OCI-M2 (cell line): ENCODE results near the gene NKD1.

Source experiments
- DNase-seq: peaks from one replicate; lab custom pipeline; 2025; ENCODE audit not compliant: unreplicated experiment; lab: John Stamatoyannopoulos, UW

Gene NKD1

DNA sequence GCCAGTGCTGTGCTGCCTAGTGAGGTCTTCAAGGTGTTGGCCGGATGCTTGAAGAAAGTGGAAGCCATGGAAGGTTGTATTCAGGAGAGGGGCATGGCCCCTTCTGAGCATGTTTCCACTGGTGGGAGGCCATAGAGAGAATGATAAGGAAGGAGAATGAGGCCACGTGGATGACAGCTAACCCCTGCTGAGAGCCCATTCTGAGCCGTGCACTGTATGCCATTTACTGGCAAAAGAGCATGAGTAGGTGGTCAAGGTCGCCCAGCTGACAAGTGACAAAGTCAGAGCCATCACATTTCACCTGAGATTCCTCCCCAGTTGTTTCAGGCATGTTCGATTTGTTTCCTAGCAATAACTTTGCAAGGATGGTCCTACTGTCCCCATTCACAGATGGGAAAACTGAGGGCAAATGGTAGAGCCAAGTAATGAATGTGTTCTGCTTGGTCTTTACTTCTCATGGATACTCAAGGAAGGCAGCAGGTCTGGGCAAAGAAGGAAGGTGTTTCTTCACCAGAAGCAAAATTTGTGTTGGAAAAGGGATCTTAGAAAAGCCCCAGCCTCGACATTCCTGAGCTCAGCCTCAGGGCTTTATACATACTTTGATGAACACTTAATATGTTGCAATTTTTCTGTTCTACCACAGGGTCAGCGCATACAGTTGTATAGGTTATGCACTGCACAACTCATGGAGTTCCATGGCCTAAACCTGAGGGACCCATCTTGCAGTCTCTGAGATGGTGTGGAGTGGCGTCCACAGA is 10.5 kb upstream of the NKD1 start:
- DNase-seq = no peak

DNA sequence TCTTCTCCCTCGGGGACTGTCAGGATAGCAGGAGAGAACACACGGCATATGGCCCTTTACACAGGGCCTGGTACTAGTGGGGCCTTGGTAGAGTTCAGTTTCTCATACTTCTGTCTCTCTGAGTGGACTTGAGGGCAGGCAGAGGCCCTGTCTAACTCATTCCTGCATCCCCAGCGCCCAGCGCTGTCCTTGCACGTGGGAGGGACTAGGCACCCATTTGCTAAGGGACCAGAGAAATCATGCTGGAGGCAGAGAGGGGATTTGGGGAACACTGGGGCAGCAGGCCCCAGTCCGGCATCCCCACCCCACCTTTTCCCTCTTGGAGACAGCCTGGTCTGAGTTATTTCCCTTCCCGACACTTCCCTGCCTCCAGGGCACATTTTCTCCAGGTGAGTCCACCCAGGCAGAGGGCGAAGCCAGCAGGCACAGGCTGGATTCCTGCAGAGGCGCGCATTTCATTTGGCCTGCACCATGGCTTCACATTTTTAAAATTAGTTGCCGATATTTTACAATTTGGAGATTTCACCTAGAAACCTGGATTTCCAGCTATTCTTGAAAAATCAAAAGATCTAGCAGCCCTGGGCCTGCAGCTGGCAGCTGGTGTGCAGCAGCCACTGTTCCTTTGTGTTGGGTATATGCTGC is 9.7 kb upstream of the NKD1 start:
- DNase-seq = no peak

DNA sequence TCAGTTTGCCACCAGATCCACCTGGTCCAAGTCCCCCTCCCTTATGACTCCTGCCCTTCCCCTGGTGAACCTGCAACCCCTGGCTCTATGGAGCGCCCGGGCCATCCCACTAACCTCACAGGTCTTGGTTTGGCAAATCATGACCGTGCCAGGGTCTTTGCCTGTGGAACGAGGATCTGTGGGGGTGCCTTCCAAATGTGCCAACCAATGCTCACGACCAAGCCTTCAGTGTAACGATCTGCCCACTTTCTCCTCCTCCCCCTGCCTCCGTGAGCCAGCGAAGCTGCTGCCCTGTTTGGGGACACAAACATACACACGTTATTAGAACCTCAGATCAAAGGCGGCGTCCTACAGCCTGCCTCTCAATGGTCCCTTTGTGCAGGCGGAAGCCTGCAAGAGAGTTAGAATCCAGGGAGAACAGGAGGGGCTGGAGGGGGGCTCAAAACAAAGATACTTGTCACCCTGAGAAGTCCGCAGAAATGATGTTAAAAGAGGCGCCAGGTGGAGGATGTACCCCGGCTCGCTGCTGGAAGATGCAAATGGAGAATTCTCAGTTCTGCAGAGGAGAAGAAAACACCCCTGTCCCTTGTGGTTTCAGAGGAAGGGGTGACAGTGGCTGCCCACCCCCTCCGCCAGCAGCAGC is 9.0 kb upstream of the NKD1 start:
- DNase-seq = no peak

DNA sequence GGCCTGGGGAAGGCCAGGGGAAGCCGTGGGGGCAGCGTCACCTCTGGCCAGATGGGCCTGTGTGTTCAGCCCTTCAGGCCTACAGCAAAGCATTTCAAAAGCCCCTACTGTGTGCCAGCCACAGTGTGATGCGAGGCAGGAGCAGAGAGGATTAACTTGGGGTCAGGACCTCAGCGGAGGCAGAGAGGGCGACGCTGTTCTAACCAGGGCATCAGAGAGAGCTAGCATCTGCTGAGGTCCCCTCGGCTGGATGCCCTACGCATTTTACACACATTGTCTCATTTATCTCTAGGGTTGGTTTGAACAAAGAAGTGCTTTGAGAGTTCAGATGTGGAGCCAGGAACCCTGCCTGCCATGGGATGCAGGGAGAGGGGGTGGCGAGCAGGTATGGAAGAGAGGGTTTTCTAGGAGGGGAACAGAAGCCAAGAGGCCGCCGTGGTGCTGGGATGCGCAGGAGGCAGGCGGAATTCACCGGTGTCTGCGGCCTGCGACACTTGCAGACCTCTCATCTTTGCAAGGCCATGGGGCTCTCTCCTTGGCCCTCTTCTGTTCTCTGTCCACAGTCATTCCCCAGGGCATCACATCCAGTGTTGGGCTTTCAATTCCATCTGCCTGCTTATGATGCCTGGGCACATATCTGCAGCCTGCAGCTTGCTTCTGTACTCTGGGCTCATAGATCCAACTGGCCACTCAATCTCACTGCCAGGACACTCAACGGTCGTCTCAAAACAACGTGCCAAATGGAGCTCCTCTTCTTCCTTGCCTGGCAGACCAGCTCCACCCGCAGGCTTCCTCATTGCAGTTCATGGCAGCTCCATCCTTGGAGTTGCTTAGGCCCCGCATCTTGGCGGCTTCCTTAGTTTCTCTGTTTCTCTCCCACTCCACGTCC is 8.1 kb upstream of the NKD1 start:
- DNase-seq = no peak

DNA sequence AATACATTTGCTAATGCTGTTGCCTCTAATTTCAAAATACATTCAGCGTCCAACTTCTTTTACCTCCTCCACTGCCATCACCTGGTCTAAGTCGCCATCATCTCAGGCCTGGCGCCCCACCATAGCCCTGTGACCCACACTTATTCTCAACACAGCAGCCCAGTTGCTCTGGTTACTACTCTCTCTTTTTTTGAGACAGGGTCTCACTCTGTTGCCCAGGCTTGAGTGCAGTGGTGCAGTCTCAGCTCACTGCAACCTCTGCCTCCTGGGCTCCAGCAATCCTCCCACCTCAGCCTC is 7.5 kb upstream of the NKD1 start:
- no peak for DNase-seq

DNA sequence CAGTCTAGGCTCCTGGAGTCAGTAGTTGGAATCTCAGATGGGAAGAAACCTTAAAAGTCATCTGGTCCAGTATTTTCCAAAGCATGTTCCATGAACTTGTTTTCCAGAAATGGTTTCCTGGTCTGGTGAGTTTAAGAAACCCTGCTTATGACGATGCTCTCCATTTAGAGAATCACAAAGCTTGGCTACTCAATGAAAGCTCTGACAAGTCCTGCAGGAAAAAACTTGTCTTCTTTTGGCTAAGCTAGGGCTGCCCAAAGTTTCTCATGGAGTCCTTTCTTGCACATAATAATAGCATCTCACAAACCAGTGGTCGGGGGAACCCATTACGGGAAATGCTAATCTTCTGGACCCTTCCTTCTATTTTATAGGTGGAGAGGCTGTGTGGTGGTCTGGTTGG is 5.5 kb upstream of the NKD1 start:
- no peak for DNase-seq

DNA sequence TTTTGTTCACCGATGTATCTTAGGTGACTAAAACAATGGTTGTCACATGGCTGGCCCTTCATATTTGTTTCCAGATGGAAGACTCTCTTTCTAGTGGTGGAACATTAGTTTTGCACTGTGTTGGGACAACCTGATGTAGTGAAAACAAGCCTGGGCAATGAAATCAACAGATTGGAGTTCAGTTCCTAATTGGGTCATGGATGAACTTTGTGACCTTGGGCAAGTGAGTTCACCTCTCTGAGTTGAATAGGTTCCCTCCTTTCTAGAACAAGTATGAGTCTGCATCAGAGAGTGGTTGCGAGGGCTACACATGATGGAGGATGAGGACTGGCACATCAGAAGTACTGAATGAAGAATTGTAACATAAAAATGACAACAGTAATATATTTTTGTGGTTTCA is 2.1 kb upstream of the NKD1 start:
- no peak for DNase-seq

DNA sequence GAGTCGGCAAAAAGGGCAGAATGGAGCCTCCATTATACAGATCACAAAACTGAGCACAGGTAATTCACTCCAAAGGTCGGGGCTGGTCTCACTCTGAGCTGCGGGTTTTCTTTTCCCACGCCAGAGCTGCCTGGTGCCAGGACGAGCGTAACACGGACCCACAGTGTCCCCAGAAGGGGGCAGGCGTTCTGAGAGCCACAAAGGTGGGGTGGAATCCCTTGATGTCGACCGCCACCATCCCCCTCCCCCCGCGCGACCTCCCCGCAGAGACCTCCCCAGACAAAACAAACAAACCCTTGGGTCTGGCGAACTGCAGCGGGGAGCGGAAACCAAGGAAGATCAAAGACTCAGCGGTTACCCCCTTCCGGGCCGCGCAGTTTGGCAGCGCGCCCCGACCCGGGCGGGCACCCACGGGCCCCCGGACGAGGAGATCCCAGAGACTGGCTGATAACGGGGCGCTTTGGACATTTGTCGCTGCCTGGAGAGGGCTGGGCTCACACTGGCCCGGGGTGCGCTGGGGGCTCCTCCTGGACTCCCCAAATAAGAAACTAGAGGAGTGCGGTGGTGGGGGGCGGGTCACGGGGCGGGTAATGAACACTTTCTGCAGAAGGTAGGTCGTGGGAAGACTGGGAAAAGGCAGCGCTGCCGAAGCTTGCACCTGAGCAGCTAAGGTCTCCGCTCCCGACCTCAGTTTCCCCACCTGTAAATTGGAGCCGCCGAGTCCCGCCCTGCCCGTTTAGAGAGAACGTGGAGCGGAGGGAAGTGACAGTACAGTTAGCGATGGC is 664 bp upstream of the NKD1 start:
- no peak for DNase-seq

DNA sequence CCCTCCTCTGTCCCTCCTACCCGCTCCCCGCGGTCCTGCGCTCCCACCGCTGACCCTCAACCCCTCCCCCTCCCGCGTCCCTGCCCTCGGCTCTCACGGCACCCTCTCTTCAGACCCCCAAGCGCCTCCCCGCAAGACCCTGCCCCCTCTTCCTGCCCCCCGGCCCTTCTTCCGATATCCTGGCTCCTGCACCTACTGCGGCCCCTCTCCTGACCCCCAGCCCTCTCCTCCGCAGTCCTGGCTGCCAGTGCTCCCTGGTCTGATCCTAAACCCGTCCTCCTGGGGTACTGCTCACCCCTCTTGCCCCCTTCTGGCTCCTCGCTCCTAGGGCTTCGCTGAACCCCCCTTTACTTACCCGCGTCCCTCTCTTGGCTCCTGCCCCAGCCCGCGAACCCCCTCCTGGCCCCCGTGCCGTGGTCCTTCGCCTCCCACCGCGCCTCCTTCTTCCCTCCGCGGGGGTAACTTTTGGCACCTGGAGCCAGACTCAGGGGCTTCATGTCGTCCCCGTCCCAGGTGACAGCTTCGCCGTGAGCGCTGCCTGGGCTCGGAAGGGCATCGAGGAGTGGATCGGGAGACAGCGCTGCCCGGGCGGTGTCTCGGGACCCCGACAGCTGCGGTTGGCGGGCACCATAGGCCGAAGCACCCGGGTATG is 839 bp downstream of the NKD1 start:
- DNase-seq = no peak

DNA sequence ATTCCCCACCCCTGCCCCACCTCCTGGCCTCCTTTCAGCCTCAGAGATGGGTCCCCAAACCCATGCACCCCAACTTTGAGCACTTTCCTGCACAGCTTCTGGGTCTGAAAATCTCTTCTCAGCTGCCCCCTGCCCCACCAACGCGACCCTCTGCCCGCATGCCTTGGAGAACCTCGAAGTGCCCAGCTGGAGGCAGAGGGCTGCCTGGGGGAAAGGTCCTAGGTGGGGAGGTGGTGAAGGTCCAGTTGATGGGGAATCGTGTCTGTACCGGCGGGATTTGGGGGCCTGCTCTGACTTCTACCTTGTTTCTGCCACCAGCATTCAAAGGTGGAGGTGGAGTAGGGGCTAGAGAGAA is 1.3 kb downstream of the NKD1 start:
- no peak for DNase-seq

DNA sequence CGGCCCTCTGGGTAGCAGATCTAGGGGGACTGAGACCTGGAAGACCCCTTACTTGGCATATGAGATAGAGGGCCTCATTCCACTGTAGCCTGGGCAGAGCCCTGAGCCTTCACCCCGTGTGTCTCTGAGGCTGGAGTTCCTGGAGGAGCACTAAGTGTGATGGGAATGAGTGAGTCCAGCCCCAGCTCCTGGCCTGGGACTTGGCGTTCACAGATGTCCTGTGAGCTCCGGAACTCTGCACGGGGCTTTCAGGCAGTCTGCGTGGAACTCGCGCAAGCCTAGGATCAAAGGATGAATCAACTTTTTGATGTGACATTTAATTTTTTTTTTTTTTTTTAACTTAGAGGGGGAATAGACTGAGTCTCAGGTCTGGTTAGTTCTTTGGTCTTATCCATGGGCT is 1.8 kb downstream of the NKD1 start:
- no peak for DNase-seq

DNA sequence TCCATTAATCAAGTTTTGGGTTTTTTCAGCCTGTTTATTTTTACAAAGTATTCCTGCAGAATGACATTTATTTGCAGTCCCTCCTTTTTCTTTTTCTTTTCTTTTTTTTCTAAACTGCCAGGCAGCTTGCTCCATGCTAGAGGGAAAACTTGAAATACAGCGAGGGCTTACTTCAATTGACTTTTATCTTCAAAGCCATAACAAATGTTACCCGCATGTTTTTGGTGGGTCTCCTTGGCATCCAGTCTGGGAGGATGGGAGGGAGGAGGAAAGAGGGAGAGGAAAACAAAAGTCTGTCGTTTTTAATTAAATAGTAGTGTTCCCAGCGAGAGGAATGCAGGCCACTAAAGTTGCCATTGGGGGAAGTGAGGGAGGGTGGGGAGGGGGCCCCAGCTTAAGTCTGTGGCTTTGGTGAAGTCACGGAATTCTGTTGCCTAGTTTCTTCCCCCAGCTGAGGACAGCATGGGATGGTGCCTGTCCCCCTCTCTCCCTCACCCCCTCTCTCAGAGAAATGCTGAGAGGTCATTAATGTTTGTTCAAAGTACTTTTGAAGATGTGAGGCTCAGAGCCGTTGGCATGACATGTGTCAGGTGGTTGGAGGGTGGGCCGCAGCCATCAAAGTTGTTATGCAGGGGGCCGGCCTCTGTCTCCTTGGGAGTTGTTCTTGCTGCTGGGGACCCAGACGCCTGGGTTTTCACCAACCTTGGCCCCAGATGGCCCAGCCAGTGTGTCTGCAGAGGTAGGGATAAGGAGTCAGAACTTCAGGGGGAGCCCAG is 2.9 kb downstream of the NKD1 start:
- no peak for DNase-seq

DNA sequence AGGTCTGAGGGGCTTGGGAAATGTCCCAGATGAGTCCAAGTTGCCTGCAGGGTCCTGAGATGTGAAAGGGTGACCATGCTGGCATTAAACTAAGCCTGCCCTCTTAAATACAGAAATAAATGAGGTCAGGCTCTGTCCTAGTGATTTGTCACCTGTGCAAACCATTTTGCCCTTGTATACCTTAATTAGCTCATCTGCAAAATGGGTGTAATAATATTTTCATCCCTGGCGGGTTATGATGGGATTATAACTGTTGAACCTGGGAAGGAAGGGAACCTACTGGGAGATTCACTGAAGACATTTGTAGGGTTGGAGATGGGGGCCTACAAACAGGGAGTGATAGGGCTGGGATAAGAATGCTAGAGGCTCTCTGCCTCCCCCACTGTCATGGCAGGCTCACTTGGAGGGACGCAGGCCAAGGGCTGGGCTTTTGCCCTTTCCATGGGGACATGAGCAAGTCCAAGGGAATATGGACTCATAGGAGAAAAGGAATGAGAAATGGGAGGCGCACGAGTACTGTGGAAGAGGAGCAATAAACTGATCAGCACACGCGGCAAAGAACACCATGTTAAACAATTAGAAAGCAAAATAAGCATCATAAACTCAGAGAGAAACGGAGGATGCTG is 4.4 kb downstream of the NKD1 start:
- no peak for DNase-seq

DNA sequence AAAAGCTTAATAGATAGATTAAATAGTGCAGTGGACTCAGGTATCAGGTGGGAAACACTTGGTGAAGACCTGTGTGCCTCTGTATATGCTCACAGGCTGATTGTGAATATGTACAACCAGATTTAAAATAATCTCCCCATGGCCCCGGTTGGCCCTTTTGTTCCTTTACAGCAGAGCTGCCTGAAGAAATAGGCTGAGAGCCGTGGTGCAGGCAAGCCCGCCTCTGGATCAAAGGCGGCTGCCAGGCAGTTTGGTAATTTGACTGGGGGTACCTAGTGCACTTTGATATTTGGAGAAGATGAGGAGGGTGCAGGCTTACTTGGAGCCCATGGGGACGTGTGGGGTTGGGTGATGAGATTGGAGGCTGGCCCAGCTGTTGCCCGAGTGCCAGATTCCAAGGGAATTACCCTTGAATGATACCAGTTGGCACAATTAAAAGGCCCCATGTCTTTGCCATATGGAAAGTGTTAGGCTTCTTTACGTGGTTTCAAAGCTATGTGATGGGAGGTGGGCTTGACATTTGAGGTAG is 5.0 kb downstream of the NKD1 start:
- DNase-seq = no peak

DNA sequence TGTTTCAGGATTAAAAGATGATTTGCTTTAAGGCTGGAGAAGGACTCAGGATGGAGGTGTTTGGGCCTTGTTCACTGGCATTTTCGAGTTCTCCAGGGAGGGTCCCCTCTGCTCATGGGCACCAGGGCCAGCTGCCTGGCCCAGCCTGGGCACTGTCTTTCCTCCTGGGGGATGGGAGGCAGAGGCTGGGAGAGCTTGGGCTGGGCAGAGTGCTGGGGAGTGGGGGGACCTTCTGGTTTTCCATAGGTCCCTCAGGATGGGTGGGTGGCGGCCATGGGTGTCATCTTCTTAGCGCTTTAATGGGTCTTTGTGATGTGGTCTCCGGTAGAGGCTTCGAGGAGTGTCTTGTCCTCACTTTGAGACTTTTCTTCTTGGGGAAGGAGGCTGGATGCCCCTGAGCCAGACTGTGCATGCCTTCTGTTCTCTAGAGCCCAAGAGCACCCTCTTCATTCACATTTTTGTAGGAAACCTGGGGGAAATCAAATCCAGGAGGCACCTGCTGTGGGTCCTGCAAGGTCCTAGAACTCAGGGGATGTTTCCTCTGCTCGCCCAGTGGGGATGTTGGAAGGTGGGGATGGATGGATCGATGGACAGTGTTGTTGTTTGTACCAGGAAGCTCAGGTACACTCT is 5.7 kb downstream of the NKD1 start:
- no peak for DNase-seq

DNA sequence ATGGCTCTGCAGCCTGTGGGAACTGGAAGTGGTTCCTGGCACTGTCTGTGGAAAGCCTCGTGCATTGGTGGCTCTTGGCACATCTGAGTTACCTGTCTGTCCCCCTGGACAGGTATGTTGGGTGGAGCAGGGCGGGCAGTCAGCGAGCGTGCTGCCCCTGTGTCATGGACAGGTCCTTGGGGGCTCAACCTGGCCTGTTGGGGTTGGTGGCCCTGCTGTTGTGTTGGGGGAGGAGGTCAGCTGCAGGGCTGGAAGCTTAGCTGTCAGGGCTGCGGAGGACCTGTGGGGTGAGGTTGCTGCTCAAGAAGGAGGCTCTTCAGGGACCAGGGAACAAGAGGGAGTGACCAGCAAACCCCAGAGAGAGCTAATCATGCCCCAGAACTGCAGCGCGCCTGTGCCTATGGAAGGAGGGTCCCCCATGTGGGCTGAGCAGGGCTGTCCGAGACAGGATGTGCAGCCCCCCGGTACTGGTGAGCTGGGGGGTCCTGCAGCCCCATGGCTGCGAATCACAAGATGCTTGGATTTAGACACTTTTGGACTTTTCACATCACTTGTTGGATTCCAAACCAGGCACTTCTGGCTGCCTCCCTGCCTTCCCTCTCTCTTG is 7.2 kb downstream of the NKD1 start:
- no peak for DNase-seq

DNA sequence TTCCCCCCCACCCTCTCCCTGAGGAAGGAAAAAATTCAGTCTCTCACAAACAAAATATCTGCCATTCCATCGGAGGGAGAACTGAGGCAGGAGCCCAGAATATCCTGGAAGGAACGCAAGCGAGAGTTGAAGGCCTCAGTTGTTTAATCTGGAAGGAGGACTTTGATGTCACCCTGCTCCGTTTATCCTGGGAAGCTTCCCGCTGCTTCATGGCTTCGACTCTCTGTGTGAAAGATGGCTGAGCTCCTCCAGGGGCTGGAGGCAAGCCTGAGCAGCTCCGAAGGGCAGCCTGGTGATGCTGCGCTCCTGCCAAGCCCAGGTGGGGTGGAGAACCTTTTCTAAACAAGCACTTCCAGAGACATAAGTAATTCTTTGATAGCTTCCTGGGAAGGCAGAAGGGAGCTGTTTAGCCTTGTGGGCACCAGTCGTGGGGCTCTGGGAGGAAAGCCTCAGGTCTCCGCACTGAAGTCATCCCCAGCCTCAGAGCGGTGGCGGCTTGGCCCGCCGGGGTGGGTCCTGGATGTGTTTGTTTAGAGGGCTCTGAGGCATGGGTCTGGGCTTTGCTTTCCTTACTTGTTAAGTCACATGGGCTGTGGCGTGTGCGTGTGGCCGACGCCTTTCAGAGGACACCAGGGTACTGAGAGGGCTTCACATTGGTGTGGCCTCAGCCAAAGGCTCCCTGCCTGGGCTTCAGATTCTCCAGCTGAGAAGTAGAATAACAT is 7.9 kb downstream of the NKD1 start:
- DNase-seq = no peak

DNA sequence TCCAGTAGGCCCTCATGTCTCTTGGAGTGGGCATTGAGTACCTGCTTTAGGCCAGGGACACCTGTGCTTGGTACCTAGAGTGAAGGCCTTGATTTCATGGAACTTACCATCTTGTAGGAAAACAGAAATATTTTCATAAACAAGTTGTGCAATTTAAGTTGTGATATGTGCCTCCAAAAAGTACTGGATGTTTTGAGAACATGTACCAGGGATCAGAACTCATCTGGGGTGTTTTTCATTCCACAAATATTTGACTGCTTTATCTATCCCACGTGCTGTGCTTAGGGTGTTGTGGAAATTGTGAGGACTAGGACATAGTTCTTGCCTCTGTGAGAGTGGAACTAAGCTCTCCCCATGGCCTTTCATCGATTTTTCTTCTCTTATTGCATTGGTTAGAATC is 8.8 kb downstream of the NKD1 start:
- DNase-seq = no peak
